8988T (cell line): ENCODE results near the gene PDLIM7.
"Not testable (repeated sequence)": the region's sequence is repeated elsewhere in the genome, so short reads cannot be mapped to it uniquely, and the experiment has no call there.

Source experiments
- DNase-seq: peaks from one replicate; pipeline ENCODE4 v3.0.0; 2011

The PDLIM7 gene, protein sequence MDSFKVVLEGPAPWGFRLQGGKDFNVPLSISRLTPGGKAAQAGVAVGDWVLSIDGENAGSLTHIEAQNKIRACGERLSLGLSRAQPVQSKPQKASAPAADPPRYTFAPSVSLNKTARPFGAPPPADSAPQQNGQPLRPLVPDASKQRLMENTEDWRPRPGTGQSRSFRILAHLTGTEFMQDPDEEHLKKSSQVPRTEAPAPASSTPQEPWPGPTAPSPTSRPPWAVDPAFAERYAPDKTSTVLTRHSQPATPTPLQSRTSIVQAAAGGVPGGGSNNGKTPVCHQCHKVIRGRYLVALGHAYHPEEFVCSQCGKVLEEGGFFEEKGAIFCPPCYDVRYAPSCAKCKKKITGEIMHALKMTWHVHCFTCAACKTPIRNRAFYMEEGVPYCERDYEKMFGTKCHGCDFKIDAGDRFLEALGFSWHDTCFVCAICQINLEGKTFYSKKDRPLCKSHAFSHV

DNA sequence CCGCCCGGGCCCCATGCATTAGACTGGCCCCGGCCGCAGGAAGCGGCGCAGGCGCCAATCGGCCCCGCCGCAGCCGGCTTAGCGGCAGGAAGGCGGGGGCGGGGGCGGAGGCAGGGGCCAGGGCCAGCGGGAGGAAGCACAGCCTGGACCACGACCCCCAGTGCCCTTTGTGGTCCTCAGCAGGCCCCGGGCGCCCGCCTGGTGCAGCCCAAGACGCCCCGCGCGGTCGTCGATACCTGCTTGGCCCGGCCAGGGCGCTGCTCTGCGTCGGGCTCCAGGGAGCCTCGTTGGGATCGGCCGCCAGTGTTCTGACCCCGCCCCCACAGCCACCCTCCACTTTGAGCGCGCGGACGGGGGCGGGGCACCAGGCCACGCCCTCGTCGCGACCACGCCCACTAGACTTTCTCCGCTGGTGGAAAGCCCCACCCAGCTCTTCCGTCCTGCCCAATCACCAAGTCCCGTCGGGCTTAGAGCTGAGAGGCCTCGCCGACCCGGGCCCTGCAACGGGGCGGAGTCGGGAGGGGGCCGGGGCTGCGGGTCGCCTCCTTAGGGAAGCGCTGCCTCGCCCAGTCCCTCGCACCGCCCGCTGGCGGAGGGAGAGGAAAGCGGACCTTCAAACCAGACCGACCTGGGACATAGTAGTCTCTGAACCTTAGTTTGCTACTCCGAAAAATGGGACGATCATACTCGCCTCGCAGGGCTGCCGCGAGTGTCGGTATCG is at the start of gene PDLIM7:
Gene PDLIM7 (minus strand): TSS at position 313 of the 721 bp plus-strand sequence. CDS start 1,092 bp downstream, outside the sequence.
- DNase-seq = peak; percentile 99

DNA sequence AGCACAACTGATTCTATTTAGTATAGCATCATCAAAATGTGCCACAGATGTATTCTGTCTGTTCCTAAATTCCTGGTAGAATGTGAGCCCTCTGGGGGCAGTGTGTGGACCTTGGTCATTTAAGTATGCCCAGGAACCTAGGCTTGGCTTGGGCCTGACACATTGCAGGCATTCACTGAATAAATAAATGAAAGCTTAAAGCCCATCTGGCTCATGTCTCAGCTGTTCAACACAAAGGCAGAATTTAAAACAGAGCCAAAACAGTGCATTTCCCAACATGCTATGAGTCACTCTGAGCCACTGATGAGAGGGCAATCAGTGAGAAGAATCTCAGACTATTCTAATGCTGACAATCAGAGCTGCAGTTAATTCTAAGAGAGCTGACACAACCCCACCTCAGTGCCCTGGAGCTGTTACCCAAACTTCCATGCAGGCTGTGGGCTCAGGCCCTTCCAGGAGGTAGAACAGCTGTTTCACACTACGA is 48.9 kb upstream of the PDLIM7 start:
- DNase-seq = no peak

GRCh38 chr5:177545487-177546257 is 48.3 kb upstream of the PDLIM7 start:
- DNase-seq = no peak

- no peak for DNase-seq
These were observed 45.5 kb upstream of the PDLIM7 start for GRCh38 chr5:177542816-177543465.

DNA sequence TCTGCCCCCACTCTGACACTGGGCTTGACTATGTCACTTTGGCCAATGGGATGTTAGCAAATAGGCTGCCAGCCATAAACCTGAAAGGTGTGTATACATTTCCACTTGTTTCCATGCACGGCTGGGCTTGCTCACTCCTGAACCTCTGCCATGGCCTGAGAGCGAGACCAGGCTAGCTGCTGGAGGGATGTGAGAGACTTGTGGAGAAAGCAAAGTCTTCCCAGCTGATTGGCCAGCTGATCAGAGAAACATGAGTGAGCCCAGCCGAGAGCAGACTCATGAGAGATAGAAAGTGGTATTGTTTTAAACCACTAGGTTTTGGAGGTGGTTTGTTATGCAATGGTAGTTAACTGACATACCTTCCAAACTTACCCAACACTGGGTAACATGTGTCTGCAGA is 43.0 kb upstream of the PDLIM7 start:
- no peak for DNase-seq

DNA sequence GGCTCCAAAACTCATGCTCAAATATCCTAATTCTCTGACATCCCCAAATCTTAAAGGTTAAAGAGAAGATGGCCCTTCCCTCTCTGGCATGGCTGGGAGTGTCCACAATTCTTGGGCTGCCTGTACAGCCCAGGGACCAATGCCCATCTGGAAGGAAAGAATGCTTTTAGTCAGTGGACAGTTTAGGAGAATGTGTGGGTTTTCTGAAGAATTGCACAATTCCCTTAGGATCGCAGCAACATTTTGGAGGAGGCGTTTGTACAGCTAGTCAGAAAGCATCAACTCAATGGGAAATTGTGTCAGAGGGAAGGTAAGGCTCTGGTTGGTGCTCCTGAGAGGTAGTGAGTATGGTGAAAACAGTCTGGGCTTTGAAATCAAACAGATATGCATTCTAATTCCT is 42.0 kb upstream of the PDLIM7 start:
- no peak for DNase-seq

- no peak for DNase-seq
These were observed 41.5 kb upstream of the PDLIM7 start for GRCh38 chr5:177538876-177539275.

- DNase-seq = peak; percentile 70
These were observed 40.3 kb upstream of the PDLIM7 start for GRCh38 chr5:177537389-177538361.

- DNase-seq = no peak
These were observed 39.0 kb upstream of the PDLIM7 start for GRCh38 chr5:177536386-177536785.

- no peak for DNase-seq
These were observed 37.7 kb upstream of the PDLIM7 start for GRCh38 chr5:177535125-177535524.

- DNase-seq = not testable (repeated sequence)
These were observed 37.0 kb upstream of the PDLIM7 start for GRCh38 chr5:177534433-177534832.

DNA sequence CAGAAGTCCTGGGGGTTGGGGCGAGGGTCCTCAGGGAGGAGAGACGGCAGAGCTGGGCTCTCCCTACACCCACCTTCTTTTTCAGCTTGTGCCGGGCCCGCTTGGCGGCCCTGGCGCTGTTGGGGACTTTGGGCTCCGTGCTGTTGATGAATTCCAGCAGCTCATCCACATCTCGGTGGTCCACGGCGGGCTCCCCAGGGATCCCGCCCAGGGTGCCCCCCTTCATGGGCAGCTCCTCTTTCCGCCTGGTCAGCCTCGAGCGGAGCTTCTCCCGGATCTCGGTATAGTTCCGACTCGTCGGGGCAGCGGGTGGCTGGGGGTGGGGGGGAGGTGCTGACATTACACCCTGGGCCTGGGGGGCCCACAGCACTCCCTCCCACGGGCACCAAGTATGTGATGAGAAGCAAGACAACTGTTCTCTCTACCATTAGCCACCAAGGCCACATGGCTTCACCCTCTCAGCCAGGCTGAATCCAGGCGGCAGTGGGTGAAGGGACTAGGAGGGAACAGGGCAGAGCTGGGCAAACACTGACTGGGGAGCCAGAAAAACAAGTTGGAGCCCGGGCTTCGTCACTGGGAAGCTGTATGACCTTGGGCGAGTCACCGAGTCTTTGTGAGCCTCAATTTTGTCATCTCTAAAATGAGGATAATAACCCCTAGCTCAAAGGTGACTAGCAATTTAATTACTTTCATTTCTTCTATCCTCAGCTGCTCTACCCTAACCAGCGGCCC is 34.0 kb upstream of the PDLIM7 start:
- no peak for DNase-seq

GRCh38 chr5:177530638-177531037 is 33.2 kb upstream of the PDLIM7 start:
- no peak for DNase-seq

DNA sequence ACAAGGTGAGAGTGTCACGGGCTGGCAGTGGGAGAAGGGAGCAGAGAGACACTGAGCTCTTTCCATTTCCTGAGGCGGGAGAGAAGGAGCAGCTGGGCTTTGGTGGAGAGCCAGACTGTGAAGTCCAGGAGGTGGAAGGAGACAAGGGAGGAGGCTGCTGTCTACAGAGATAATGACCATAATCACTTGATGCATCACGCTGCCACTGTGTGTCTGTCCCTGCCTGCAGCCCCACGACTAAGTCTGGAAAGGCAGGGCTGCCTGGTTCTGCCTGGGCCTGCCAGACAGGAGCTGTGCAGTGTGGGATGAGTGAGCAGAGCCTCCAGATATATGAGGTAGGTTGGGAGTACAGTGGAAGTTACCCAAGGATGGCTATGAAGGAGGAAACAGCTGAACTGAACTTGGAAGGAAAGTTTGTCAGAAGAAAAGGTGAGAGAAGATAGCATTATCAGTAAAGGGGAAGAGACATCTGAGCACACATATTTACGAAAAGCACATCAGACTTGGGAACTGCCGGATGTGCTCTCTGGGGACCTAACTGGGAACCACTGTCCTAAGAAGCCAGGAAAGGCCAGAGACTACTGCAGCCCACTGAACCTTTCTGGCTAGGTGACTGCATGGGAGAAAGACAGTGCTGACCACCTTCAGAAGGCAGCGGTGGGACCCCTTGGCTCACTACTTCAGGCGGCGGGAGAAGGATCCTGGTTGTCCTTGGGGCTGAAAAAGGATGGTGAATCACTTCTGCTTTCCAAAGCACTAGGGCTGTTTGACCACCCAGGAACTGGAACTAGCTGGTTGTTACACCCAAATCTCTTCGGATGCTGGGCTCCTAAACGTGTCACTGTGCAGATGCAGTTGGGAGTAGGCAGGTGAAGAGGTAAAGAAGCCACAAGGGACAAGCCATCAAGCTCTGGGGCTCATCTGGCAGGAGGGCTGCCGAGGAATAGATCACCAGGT is 32.1 kb upstream of the PDLIM7 start:
- DNase-seq = no peak

DNA sequence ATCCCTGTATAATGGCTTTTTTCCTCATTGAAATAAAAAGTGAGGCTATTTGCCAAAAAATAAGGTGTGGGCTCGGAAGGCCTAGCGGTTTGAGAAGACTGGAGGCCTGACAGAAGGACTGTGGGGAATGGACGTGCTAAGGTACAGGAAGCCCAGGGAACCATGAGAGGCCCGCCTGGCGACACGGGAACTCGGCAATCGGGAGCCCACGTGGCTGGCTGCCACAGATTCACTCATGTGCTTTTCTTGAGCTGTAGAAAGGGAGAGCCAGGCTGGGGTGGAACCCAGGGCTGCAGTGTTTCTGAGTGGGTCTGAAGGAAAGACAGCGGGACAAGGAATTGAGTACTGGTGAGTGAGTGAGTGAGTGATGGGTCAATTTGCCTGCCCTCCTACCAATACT is 31.2 kb upstream of the PDLIM7 start:
- DNase-seq = no peak

- no peak for DNase-seq
These were observed 30.2 kb upstream of the PDLIM7 start for GRCh38 chr5:177527595-177527994.

DNA sequence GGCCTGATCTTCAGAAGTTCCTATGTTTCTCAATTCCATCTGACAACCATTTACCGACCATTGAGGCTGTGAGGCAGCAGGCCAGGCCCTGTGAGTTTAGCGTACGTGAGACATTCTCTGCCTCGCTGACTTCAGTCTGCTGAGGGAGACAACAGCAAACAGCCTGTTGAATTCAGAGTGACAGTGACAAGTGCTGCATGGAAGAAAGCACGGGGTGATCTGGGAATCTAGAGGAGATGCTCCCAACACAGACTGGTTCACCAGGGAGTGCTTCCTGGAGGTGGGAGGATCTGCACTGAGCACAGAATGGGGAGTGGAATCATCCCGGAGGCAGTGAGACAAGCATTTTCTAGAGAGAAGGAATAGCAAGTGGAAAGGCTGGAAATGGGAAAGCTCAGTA is 29.4 kb upstream of the PDLIM7 start:
- DNase-seq = no peak

GRCh38 chr5:177526191-177526590 is 28.8 kb upstream of the PDLIM7 start:
- DNase-seq = no peak

- no peak for DNase-seq
These were observed 27.7 kb upstream of the PDLIM7 start for GRCh38 chr5:177524941-177525655.
